ENCODE measurements around the gene C6.

DNA sequence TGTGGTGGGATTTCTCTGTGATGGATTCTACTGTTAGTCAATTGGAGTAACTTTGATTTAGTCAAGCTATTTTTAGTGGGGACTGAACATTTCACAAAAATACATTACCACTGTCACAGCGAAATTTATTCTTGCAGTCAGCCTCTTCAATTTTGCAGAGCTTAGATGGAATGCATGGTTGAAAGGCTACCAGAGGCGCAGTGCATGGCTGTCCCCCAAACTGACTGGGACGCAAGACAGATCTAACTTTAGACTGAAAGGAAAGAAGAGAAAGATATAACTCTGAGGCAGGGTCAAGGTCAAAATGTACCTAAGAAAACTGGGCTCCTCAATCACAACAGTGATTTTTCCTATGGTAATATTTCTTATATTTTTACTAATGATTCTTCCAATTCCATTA, 13.7 kb downstream of the C6 start:
- TF ChIP-seq GATA2 (IDR thresholded peaks at IDR 0.05; ENCODE audit: low read depth, low read length), result no peak
- TF ChIP-seq GATA3 (IDR thresholded peaks at IDR 0.05; ENCODE audit: low read depth, low read length), result no peak
